CD4-positive, alpha-beta T cell treated with Interleukin-15 for 4 hours (primary cell): ENCODE data around the gene HEXIM1.

ENCODE experiments used
- DNase-seq: peaks from one replicate; pipeline ENCODE4 v3.0.0-alpha.2; 2020; ENCODE audit warnings: low spot score

HEXIM1 gene

GRCh38 chr17:45146890-45147580 lies 1.2 kb upstream of the HEXIM1 start:
- no peak for DNase-seq

GRCh38 chr17:45147581-45148182 lies 593 bp upstream of the HEXIM1 start:
- peak; percentile 86 for DNase-seq

GRCh38 chr17:45149037-45149668 lies 878 bp downstream of the HEXIM1 start:
- peak; percentile 72 for DNase-seq

- DNase-seq: peak; percentile 24
These were observed 1.7 kb downstream of the HEXIM1 start for GRCh38 chr17:45149669-45150664.

DNA sequence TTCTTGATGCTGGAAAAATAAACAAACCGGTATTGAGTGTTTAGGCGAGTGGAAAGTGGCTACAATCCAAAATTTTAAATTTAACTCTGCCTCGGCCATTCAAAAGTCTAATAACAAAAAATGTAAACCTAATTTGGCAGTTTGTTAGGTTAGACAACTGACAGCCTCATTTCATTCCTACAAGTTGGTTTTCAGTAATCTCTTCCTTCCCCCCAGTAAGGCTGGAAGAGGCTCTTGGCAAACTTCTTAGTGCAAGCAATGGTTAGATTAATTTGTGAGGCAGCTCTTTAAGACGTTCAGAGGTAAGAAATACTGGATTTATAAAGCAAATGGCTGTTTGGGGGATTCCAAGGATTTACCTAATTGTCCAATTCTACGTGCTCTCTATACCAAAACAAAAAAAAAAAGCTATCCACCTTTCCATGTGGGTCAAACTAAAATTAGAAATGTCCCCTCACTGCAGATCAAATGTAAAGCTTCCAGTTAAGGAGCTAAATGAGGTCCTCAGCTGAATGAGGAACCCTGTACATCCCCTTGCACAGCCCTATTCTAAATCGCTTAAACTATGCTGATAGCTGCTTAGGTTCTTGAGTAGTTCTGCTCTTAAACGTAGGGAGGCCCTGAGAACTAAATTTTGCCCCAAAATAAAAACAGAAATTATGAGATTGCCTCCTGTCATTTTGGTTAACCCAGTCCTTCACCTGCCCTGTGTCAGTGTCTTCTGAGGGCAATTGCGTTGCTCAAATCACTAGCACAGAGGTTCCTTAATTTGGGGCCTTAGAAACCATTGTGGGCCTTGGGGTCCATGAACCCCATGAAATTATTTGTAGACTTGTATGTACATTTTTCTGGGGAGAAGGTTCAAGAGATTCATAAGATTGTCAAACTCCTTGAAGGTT lies 2.9 kb downstream of the HEXIM1 start:
- DNase-seq: no peak

GRCh38 chr17:45155029-45155428 lies 6.8 kb downstream of the HEXIM1 start:
- DNase-seq: no peak

- DNase-seq: no peak
These were observed 7.2 kb downstream of the HEXIM1 start for GRCh38 chr17:45155483-45155882.

GRCh38 chr17:45156242-45156641 lies 8.0 kb downstream of the HEXIM1 start:
- DNase-seq: no peak

DNA sequence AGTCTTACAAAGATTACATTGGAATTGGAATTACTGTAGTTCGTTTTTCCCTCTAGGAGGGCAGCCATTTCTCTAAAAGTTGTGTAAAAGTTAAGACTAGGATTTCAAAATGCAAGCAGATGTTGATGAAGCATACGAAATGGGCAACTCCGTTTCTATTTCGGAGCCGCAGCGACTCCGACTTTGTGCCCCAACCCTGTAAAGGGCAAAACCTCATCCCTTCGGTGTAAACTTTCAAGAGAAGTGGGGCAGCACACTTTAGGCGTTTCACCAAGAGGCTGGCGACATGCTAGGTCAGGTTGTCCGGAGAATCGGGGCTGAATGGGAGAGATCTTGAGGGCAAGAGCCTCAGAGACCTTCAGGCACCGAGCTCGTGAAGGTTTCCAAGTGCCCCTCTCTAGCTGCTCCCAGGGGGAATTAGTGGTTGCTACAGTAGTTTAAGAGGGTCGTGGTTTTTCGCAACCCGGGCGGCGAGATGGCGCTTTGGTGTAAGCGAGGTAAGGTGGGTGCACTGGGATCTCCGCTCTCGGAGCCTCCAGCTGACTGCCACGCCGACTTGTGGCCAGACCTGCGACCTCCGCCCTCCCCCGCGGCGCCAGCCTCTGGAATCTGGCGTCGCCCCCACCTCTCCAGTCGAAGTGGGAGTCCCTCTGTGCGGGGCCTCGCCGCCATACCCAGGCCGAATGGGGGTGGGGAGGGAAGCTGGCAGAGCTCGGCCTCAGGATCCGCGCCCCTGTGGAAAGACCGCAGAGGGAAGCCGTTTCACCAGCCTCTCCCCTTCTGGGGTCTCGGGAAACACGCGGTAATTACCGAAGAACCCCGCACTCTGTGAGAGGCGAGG lies 12.4 kb downstream of the HEXIM1 start:
- peak; percentile 45 for DNase-seq

DNA sequence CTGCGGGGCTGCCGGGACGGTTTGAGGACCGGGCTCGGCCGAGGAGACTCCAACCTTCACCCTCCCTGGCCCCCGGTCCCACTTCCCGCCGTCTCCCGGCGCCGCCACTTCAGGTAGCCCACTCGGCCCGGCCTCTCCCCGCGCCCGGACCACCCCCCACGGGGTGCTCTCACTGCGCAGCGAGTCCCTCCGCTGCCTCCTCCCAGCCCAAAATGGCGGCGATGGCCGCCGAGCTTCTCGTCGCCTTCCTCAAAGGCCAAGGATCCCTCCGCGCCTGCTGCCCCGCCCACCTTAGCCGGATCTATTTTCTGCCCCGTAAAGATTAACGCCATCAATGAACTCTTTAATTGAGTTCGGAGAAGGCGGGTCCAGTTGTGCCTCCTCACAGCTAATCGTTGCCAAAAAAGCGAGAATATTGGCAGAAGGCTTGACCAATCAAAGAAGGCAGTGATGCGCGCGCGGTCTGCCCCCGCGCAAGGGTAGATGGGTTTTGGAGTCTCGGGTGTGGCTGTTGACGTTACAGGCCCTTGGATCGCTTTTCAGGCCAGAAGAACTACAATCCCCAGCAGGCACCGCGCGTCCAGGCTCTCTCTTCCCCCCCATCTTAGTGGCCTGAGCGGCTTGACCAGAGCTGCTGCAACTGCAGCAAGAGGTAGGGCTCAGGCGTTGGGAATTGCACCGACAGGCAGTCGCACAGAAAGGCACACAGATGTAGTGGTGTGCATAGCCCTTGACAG lies 13.2 kb downstream of the HEXIM1 start, which contains the start of gene HEXIM2:
HEXIM2 (plus strand) TSS at position 588 of the 737 bp plus-strand sequence. CDS start 919 bp downstream, outside the sequence.
- peak; percentile 100 for DNase-seq

DNA sequence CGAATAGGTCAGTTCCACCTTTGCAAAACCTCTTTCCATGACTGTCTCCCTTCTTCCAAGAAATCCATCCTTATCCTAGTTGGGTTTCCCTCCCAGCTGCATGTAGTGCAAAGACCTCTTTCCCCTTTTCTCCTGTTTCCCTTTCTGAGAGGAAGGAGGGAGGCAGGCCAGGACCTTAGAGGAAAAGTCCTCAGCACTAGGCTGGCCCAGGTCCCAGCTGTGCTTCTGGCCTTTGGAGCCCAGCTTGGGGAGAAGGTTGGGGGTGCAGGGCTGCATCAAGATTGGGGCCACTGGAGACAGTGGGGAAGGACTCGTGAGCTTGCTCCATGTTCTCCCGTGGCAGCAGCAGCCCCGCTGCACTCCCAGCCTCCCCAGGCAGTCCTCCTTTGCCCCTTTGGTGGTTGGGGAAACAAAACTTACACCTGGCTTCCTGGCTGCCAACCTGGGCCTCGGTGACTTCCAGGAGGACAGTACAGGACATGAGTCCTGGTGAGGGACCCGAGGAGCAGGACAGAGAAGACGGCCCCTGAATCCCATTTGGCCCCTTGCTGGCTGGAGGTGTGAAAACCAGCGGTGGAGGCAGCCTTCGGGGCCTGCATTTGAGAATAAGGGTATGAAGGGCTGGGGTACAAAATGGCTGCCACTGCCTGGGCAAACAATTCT lies 13.9 kb downstream of the HEXIM1 start:
- no peak for DNase-seq

GRCh38 chr17:45164734-45165269 lies 16.5 kb downstream of the HEXIM1 start:
- DNase-seq: no peak

- DNase-seq: no peak
These were observed 20.9 kb downstream of the HEXIM1 start for GRCh38 chr17:45168991-45169752.

- DNase-seq: no peak
These were observed 22.1 kb downstream of the HEXIM1 start for GRCh38 chr17:45170280-45170930.

DNA sequence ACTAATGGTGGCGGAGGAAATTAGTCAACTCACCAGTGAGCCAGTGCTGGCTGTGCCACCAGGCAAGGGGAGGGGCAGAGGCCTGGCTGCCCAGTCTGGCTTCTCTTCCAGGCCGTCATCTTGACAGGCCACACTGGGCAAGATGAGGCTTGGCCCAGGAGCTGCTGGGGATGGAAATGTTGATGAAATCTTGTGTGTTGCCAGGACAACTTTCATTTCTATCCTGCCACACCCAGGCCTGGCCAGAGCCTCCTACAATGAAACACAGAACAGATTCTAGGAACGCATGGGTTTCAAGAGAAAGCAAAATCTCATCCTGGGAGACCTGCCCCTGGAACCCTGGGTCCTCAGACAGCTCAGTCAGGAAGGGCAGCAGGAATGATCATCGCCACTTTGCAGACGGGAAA lies 22.7 kb downstream of the HEXIM1 start:
- no peak for DNase-seq

DNA sequence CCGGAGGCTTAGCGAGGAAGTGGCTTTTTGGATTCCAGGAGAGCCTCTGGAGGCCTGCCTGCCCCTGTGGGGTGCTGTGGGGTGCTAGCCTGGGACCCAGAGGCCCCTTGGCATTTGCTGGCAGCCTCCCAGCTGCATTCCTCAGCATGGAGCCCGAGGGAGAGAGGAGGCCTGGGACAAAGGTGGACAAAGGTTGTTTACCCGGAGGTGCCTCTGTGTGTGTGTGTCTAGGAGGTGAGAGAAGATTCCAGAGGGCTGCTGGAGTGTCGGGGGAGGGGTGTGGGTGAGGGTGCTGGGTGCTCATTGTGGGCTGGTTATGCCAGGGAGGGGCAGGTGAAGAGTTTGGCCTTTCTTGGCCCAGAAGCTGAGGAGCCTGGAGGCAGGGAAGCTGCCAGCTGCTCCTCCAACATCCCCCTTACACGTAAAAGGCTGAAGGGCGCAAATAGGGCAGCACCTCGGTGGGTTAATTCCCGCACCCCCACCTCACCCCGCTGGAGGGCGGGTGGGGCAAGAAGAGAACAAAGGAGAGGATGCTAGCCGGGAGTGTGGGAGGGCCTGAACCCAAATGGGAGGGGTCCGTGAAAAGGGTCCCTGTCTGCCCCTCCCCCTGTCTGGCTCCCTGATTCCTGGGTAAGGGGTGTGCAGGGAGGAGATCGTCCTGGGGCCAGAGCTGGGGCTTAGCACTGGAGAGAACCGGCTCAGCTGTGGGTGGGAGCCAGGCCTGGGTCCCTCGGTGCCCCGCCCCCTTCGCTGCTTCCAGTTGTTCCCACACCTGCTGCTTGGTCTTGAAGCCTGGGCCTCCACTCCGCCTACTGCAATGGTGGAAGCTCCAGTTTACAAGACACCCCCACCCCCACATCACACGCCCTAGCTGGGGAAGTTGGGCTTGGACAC lies 23.3 kb downstream of the HEXIM1 start:
- DNase-seq: no peak
